HEK293 (cell line): Measurements from ENCODE around the gene MLLT10.

Experiments used
- EGR2 ChIP-seq: fragments of 450-650 bp; formaldehyde crosslinking; IDR thresholded peaks from 2 replicates; pipeline ENCODE4 v1.5.1; 2016; ENCODE audit warnings: low read depth, missing biosample characterization, missing genetic modification characterization
- IKZF3 ChIP-seq: fragments of 450-650 bp; IDR thresholded peaks from 2 replicates; pipeline ENCODE4 v1.5.0; 2018; ENCODE audit warnings: missing biosample characterization, mild to moderate bottlenecking, missing genetic modification characterization, moderate library complexity
- KLF16 ChIP-seq: fragments of 450-650 bp; formaldehyde crosslinking; IDR thresholded peaks from 2 replicates; pipeline ENCODE4 v1.5.1; 2017; ENCODE audit warnings: missing biosample characterization, missing genetic modification characterization
- YY2 ChIP-seq: fragments of 450-650 bp; formaldehyde crosslinking; IDR thresholded peaks from 2 replicates; pipeline ENCODE4 v1.5.1; 2016; ENCODE audit warnings: missing biosample characterization, missing genetic modification characterization
- ZBTB48 ChIP-seq: fragments of 450-650 bp; formaldehyde crosslinking; IDR thresholded peaks from 2 replicates; pipeline ENCODE4 v1.5.1; 2016; ENCODE audit warnings: missing biosample characterization, missing genetic modification characterization
- ZBTB8A ChIP-seq: fragments of 450-650 bp; formaldehyde crosslinking; IDR thresholded peaks from 2 replicates; pipeline ENCODE4 v1.5.1; 2016; ENCODE audit warnings: missing biosample characterization, missing genetic modification characterization
- ZFP41 ChIP-seq: fragments of 450-650 bp; formaldehyde crosslinking; IDR thresholded peaks from 2 replicates; pipeline ENCODE4 v1.5.1; 2016; ENCODE audit warnings: missing biosample characterization, missing genetic modification characterization, borderline replicate concordance
- ZNF133 ChIP-seq: fragments of 450-650 bp; formaldehyde crosslinking; IDR thresholded peaks from 2 replicates; pipeline ENCODE4 v1.5.1; 2016; ENCODE audit warnings: missing biosample characterization, missing genetic modification characterization
- ZNF16 ChIP-seq: fragments of 450-650 bp; formaldehyde crosslinking; IDR thresholded peaks from 2 replicates; pipeline ENCODE4 v1.5.1; 2016; ENCODE audit warnings: low read depth, missing biosample characterization, missing genetic modification characterization
- ZNF248 ChIP-seq: fragments of 450-650 bp; formaldehyde crosslinking; IDR thresholded peaks from 2 replicates; pipeline ENCODE4 v1.5.1; 2017; ENCODE audit warnings: missing biosample characterization, missing genetic modification characterization
- ZNF292 ChIP-seq: fragments of 450-650 bp; formaldehyde crosslinking; IDR thresholded peaks from 2 replicates; pipeline ENCODE4 v1.5.1; 2016; ENCODE audit warnings: low read depth, missing biosample characterization, missing genetic modification characterization, borderline replicate concordance
- ZNF391 ChIP-seq: fragments of 450-650 bp; formaldehyde crosslinking; IDR thresholded peaks from 2 replicates; pipeline ENCODE4 v1.5.1; 2016; ENCODE audit warnings: low read depth, missing biosample characterization, missing genetic modification characterization, borderline replicate concordance
- ZNF510 ChIP-seq: fragments of 450-650 bp; formaldehyde crosslinking; IDR thresholded peaks from 2 replicates; pipeline ENCODE4 v1.5.1; 2018; ENCODE audit warnings: mild to moderate bottlenecking, missing genetic modification characterization, missing biosample characterization; ENCODE audit not compliant: insufficient replicate concordance
- ZNF514 ChIP-seq: fragments of 450-650 bp; formaldehyde crosslinking; IDR thresholded peaks from 2 replicates; pipeline ENCODE4 v1.5.1; 2016; ENCODE audit warnings: missing biosample characterization, missing genetic modification characterization
- ZNF623 ChIP-seq: fragments of 450-650 bp; formaldehyde crosslinking; IDR thresholded peaks from 2 replicates; pipeline ENCODE4 v1.5.1; 2016; ENCODE audit warnings: missing biosample characterization, missing genetic modification characterization
- ZNF654 ChIP-seq: fragments of 450-650 bp; formaldehyde crosslinking; IDR thresholded peaks from 2 replicates; pipeline ENCODE4 v1.5.1; 2016; ENCODE audit warnings: low read depth, missing biosample characterization, missing genetic modification characterization
- ZXDB ChIP-seq: fragments of 450-650 bp; formaldehyde crosslinking; IDR thresholded peaks from 2 replicates; pipeline ENCODE4 v1.5.1; 2016; ENCODE audit warnings: missing biosample characterization, missing genetic modification characterization
- TF ChIP-seq, protein P1 (sequence below): fragments of 450-650 bp; formaldehyde crosslinking; IDR thresholded peaks from 2 replicates; pipeline ENCODE4 v1.5.1; 2017; ENCODE audit warnings: missing biosample characterization, missing genetic modification characterization
- TF ChIP-seq, protein P2 (sequence below): fragments of 450-650 bp; formaldehyde crosslinking; IDR thresholded peaks from 2 replicates; pipeline ENCODE4 v1.5.1; 2016; ENCODE audit warnings: missing biosample characterization, missing genetic modification characterization
- TF ChIP-seq, protein P3 (sequence below): fragments of 450-650 bp; formaldehyde crosslinking; IDR thresholded peaks from 2 replicates; pipeline ENCODE4 v1.5.1; 2016; ENCODE audit warnings: missing biosample characterization, missing genetic modification characterization
- TF ChIP-seq, protein P4 (sequence below): fragments of 450-650 bp; formaldehyde crosslinking; IDR thresholded peaks from 2 replicates; pipeline ENCODE4 v1.5.1; 2016; ENCODE audit warnings: missing biosample characterization, missing genetic modification characterization
- TF ChIP-seq, protein P5 (sequence below): fragments of 450-650 bp; formaldehyde crosslinking; IDR thresholded peaks from 2 replicates; pipeline ENCODE4 v1.5.1; 2016; ENCODE audit warnings: missing biosample characterization, missing genetic modification characterization
- TF ChIP-seq, protein P6 (sequence below): fragments of 450-650 bp; formaldehyde crosslinking; IDR thresholded peaks from 2 replicates; pipeline ENCODE4 v1.5.1; 2017; ENCODE audit warnings: missing biosample characterization, missing genetic modification characterization
- TF ChIP-seq, protein P7 (sequence below): fragments of 450-650 bp; formaldehyde crosslinking; IDR thresholded peaks from 2 replicates; pipeline ENCODE4 v1.5.1; 2016; ENCODE audit warnings: missing biosample characterization, missing genetic modification characterization

MLLT10 gene

DNA sequence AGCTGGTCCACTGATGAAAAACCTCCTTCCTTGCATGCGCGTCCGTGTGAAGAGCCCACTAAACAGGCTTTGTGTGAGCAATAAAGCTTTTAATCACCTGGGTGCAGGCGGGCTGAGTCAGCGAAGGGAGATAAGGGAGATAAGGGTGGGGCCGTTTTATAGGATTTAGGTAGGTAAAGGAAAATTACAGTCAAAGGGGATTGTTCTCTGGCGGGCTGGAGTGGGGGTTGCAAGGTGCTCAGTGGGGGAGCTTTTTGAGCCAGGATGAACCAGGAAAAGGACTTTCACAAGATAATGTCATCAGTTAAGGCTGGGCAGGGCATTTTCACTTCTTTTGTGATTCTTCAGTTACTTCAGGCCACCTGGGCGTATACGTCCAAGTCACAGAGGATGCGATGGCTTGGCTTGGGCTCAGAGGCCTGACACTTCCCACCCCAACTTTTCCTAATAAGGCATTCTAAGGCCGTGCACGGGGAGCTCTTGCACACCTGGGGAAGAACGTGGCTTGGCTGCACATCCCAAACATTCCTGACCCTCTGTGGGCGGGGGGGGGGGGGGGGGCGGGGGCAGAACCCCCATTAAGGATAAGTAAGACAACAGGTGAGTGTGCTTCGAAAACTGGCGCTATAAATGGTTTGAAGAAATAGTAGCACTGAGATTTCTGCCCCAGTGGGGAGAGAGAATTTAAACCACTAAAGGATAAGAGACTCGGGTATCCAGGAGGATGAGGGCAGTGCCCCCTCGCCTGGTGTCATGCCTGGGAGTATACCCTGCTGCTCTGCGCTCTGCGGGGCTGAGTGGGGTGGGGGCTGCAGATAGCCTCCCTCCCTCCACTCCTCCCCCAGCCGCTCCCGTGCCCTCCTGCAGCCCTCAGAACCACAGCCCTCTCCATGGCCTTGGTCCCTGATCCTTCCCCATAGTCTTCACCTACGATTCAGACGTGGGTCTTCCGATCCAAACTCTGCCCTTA lies 217.6 kb downstream of the MLLT10 start (continued):
- TF ChIP-seq, protein P1, sequence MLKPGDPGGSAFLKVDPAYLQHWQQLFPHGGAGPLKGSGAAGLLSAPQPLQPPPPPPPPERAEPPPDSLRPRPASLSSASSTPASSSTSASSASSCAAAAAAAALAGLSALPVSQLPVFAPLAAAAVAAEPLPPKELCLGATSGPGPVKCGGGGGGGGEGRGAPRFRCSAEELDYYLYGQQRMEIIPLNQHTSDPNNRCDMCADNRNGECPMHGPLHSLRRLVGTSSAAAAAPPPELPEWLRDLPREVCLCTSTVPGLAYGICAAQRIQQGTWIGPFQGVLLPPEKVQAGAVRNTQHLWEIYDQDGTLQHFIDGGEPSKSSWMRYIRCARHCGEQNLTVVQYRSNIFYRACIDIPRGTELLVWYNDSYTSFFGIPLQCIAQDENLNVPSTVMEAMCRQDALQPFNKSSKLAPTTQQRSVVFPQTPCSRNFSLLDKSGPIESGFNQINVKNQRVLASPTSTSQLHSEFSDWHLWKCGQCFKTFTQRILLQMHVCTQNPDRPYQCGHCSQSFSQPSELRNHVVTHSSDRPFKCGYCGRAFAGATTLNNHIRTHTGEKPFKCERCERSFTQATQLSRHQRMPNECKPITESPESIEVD (tag by site-specific recombination), result peak; percentile 44; the same call in 1 of the 2 replicates
- TF ChIP-seq ZBTB8A (tag by site-specific recombination) (peak; percentile 60), ZNF654 (tag by site-specific recombination) (no peak), ZNF133 (tag by site-specific recombination) (no peak), YY2 (no peak), ZNF248 (tag by site-specific recombination) (no peak), KLF16 (tag by site-specific recombination) (0 out of 2 replicates have a peak, but pooled peaks have one; percentile 43), ZNF623 (no peak), ZNF391 (tag by site-specific recombination) (no peak), ZXDB (tag by site-specific recombination) (peak; percentile 57), ZNF510 (tag by site-specific recombination) (no peak), ZNF292 (no peak), ZNF16 (no peak), ZNF514 (tag by site-specific recombination) (no peak), ZFP41 (tag by site-specific recombination) (no peak), ZBTB48 (tag by site-specific recombination) (no peak), EGR2 (tag by site-specific recombination) (peak; percentile 38; the same call in 1 of the 2 replicates), IKZF3 (tag by site-specific recombination) (no peak)
- TF ChIP-seq, protein P2, sequence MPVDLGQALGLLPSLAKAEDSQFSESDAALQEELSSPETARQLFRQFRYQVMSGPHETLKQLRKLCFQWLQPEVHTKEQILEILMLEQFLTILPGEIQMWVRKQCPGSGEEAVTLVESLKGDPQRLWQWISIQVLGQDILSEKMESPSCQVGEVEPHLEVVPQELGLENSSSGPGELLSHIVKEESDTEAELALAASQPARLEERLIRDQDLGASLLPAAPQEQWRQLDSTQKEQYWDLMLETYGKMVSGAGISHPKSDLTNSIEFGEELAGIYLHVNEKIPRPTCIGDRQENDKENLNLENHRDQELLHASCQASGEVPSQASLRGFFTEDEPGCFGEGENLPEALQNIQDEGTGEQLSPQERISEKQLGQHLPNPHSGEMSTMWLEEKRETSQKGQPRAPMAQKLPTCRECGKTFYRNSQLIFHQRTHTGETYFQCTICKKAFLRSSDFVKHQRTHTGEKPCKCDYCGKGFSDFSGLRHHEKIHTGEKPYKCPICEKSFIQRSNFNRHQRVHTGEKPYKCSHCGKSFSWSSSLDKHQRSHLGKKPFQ (tag by site-specific recombination), result peak; percentile 40; the same call in 1 of the 2 replicates
- TF ChIP-seq, protein P3, sequence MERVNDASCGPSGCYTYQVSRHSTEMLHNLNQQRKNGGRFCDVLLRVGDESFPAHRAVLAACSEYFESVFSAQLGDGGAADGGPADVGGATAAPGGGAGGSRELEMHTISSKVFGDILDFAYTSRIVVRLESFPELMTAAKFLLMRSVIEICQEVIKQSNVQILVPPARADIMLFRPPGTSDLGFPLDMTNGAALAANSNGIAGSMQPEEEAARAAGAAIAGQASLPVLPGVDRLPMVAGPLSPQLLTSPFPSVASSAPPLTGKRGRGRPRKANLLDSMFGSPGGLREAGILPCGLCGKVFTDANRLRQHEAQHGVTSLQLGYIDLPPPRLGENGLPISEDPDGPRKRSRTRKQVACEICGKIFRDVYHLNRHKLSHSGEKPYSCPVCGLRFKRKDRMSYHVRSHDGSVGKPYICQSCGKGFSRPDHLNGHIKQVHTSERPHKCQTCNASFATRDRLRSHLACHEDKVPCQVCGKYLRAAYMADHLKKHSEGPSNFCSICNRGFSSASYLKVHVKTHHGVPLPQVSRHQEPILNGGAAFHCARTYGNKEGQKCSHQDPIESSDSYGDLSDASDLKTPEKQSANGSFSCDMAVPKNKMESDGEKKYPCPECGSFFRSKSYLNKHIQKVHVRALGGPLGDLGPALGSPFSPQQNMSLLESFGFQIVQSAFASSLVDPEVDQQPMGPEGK, result peak; percentile 57
- TF ChIP-seq, protein P4, sequence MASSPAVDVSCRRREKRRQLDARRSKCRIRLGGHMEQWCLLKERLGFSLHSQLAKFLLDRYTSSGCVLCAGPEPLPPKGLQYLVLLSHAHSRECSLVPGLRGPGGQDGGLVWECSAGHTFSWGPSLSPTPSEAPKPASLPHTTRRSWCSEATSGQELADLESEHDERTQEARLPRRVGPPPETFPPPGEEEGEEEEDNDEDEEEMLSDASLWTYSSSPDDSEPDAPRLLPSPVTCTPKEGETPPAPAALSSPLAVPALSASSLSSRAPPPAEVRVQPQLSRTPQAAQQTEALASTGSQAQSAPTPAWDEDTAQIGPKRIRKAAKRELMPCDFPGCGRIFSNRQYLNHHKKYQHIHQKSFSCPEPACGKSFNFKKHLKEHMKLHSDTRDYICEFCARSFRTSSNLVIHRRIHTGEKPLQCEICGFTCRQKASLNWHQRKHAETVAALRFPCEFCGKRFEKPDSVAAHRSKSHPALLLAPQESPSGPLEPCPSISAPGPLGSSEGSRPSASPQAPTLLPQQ (tag by site-specific recombination), result 0 out of 2 replicates have a peak, but pooled peaks have one; percentile 17
- TF ChIP-seq, protein P5, sequence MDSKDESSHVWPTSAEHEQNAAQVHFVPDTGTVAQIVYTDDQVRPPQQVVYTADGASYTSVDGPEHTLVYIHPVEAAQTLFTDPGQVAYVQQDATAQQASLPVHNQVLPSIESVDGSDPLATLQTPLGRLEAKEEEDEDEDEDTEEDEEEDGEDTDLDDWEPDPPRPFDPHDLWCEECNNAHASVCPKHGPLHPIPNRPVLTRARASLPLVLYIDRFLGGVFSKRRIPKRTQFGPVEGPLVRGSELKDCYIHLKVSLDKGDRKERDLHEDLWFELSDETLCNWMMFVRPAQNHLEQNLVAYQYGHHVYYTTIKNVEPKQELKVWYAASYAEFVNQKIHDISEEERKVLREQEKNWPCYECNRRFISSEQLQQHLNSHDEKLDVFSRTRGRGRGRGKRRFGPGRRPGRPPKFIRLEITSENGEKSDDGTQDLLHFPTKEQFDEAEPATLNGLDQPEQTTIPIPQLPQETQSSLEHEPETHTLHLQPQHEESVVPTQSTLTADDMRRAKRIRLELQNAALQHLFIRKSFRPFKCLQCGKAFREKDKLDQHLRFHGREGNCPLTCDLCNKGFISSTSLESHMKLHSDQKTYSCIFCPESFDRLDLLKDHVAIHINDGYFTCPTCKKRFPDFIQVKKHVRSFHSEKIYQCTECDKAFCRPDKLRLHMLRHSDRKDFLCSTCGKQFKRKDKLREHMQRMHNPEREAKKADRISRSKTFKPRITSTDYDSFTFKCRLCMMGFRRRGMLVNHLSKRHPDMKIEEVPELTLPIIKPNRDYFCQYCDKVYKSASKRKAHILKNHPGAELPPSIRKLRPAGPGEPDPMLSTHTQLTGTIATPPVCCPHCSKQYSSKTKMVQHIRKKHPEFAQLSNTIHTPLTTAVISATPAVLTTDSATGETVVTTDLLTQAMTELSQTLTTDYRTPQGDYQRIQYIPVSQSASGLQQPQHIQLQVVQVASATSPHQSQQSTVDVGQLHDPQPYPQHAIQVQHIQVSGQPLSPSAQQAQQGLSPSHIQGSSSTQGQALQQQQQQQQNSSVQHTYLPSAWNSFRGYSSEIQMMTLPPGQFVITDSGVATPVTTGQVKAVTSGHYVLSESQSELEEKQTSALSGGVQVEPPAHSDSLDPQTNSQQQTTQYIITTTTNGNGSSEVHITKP (tag by site-specific recombination), result peak; percentile 18; the same call in 1 of the 2 replicates
- TF ChIP-seq, protein P6, sequence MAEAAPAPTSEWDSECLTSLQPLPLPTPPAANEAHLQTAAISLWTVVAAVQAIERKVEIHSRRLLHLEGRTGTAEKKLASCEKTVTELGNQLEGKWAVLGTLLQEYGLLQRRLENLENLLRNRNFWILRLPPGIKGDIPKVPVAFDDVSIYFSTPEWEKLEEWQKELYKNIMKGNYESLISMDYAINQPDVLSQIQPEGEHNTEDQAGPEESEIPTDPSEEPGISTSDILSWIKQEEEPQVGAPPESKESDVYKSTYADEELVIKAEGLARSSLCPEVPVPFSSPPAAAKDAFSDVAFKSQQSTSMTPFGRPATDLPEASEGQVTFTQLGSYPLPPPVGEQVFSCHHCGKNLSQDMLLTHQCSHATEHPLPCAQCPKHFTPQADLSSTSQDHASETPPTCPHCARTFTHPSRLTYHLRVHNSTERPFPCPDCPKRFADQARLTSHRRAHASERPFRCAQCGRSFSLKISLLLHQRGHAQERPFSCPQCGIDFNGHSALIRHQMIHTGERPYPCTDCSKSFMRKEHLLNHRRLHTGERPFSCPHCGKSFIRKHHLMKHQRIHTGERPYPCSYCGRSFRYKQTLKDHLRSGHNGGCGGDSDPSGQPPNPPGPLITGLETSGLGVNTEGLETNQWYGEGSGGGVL, result peak; percentile 70
- TF ChIP-seq, protein P7, sequence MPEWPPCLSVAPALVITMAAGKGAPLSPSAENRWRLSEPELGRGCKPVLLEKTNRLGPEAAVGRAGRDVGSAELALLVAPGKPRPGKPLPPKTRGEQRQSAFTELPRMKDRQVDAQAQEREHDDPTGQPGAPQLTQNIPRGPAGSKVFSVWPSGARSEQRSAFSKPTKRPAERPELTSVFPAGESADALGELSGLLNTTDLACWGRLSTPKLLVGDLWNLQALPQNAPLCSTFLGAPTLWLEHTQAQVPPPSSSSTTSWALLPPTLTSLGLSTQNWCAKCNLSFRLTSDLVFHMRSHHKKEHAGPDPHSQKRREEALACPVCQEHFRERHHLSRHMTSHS, result no peak
